ENCODE measurements around the gene SBF2.

Gene SBF2

DNA sequence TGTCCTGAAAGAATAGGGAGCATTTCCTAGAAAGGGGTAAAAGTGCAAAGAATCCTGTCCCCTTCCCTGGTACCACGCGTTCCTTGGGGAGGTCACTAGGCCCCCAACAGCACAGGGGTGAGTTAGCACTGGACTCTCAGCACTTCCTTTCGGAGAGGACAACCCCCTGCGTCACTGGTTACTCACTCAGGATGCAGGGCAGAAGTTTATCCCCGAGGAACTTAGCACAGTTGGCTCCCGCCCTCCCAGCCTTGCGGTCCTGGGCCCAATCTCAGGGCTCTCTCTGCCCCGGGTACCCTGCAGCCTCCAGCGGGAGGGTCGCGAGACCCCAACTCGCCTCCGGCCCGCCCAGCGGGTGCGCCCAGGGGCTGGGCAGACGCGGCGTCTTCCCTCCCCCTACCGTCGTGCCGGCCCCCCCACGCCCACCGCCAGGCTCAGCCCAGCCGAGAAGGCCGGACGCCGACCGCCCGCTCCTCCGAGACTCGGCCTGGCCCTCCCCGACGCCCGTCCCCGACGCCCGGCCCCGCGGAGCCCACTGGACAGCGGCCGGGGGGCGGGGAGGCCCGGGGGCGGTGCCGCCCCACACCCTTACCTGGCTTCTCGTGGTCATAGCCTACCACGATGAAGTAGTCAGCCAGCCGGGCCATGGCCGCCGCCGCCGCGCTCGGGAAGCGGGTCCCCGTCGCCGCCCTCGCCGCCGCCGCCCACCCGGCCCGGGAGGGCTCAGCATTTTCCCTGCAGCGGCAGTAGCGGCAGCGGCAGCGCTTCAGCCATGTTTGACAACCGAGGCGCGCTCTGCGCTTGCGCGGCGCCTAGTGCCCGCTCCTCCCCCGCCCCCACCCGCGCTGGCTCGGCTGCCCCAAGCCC, at the start of gene SBF2:
Gene SBF2, minus strand, starts transcription at position 797 of the 867 bp plus-strand sequence. Its CDS starts 150 bp downstream, at position 647.
- peak; percentile 49 to 65 for DNase-seq (ENCODE audit: low read depth in 2 of 2)

- DNase-seq (ENCODE audit: low read depth in 2 of 2) = no peak
Observed at GRCh38 chr11:10338287-10338686, 44.3 kb upstream of the SBF2 start.

GRCh38 chr11:10333490-10333889, 39.5 kb upstream of the SBF2 start:
- no peak for DNase-seq (ENCODE audit: low read depth in 2 of 2)

DNA sequence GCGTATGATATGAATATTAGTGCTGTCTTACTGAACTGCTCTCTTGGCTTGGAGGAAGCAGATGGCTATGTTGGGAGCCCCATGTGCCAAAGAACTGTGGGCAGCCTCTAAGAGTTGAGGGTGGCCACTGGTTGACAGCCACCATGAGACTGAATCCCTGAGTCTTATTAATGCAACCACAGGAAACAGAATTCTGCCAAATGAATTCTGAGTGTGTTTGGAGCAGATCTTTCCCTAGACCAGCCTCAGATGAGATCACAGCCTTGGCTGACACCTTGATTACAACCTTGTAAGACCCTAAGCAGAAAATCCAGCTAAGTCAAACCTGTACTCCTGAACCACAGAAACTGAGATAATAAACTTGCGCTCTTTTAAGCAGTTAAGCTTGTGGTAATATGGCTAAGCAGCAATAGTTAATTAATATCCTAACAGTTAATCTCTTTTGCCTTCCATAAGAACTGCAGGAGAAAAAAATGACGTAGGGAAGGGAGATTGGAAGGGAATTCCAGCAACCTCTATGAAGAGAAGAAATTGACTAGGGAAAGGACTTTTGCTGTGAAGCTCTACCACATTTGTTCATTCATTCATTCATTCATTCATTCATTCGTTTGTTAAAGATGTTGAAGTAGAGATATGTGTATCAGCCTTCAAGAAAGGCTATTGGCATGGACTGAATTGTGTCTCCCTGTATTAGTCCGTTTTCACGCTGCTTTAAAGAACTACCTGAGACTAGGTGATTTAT, 37.7 kb upstream of the SBF2 start:
- no peak for DNase-seq (ENCODE audit: low read depth in 2 of 2)

GRCh38 chr11:10329935-10330334, 35.9 kb upstream of the SBF2 start:
- no peak for DNase-seq (ENCODE audit: low read depth in 2 of 2)

GRCh38 chr11:10329356-10329755, 35.3 kb upstream of the SBF2 start:
- no peak for DNase-seq (ENCODE audit: low read depth in 2 of 2)

DNA sequence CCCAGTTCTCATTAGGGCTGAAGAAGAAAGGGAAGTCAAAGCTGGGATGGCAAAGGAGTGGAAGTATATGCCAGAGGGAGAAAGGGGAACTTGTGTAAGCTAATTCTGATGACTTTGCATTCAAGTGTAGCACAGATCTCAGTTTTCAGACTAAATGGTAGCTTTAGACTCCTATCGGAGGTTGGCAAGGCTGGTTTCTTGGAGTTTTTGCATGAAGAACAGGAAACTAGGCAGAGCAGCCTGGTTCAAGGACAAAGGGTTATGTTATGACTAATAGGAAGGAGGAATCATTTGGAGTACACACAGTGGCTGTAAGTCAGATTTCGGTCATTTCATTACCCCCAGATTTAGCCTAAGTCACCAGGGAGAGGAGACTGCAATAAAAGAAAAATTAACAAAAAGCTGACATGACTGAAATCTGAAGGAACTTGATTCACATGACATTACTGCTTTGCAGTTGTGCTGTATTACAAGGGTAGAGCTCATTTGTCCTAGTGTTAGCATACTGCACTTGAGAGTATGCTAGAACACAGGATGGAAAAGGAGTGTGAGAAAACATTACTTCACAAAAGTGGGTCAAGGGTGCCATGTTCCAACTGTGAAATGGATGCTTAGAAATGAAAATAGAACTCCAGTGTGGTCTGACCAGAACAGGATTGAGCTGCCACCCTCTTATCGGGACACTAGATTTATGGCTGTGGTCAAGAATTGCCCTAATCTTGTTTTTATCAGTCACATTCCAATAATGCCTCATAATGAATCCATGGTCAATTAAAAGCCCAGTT, 34.5 kb upstream of the SBF2 start:
- no peak for DNase-seq (ENCODE audit: low read depth in 2 of 2)

GRCh38 chr11:10327254-10327653, 33.2 kb upstream of the SBF2 start:
- no peak for DNase-seq (ENCODE audit: low read depth in 2 of 2)

DNA sequence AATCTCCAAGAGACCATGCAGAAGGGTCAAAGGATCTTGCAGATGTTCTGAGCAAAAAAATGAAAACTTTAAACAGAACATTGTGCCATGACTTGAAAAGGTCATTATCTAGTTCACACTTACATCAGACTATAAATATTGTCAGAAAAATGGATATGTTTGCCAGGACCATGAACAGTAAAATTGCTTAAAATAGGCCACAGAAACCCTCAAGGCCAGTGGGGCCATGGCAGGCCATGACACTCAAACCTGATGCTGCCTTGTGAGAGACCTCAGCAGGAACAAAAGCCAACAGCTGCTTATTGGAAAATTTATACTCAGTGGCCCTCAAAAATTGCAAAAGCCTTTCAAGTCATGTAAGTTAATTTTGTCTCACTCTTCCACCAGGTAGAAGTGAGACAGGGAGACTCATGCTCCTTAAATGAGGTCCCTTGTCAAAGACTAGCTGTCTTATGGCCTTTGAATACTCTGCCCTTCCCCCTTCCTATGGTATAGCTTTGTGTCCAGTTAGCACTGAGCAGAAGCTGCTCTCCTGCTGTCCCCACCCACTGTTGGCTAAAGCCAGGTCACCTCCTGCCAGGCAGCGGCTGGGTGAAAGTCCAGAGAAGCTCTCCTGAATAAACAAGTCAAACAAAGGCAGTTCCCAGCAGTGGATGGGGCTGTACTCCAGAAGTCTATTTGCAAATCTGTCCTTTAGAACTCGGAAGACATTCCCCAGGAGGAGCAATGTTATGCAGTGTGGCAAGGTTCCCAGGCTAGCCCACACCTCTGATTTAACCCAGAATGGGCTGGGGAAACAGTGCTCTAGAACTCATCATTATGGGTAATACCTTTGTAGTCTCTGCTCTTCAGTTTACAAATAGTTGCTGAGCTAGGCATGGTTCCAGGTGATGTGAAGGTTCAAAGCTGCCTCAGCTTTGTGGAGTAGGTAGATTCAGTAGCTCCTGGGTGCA, 32.3 kb upstream of the SBF2 start:
- no peak for DNase-seq (ENCODE audit: low read depth in 2 of 2)

- DNase-seq (ENCODE audit: low read depth in 2 of 2) = no peak
Observed at GRCh38 chr11:10325277-10326011, 31.4 kb upstream of the SBF2 start.

GRCh38 chr11:10324474-10324873, 30.5 kb upstream of the SBF2 start:
- DNase-seq (ENCODE audit: low read depth in 2 of 2) = no peak

- DNase-seq (ENCODE audit: low read depth in 2 of 2) = no peak
Observed at GRCh38 chr11:10323793-10324170, 29.8 kb upstream of the SBF2 start.

DNA sequence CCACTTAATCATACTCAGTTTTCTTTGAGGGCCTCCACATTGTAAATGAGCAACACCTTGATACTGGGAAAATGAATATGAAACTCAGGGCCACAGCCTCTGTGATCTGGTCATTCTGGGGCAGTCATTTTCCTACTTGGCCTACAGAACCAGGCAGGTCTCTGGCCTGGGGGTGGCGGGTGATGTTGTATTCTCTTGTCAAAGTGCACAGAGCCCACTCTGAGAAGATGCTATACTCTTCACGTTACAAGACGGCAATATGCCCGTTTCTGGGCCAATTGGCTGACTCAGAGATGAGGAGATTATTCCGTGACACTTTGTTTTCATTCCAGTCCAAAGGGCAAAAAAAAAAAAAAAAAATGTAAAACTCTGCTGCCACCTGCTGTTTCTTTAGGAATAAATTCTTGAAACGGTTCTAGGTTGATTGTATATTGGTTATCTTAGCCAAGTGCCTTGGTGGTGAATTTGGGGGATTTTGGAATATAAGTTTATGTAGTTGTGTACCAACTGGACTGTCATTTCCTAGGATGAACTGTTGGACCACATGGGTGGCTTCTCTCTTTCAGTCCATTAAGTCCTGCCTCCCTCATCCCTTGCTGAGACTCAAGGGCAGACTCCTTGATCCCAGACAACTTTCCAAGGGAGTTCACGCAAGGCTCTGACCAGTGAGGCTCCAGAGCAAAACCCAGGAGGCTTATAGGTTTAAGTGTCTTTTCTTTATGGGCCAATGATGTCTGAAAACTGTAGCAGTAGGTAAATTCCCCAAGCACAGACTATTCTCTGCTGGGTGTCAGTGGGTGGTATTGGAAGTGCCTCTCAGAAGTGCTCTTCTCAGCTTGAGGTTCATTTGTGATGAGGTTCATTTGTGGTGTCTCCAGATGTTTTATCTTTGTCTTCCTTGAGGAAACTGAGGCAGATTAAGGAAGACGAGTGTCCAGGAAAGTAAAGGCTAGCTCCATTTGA, 29.1 kb upstream of the SBF2 start:
- peak in 1 of 2 experiments; percentile 19 for DNase-seq (ENCODE audit: low read depth in 2 of 2)

- no peak for DNase-seq (ENCODE audit: low read depth in 2 of 2)
Observed at GRCh38 chr11:10322401-10322800, 28.4 kb upstream of the SBF2 start.

GRCh38 chr11:10320736-10321465, 26.9 kb upstream of the SBF2 start:
- no peak for DNase-seq (ENCODE audit: low read depth in 2 of 2)

GRCh38 chr11:10319702-10320558, 25.9 kb upstream of the SBF2 start:
- no peak for DNase-seq (ENCODE audit: low read depth in 2 of 2)

DNA sequence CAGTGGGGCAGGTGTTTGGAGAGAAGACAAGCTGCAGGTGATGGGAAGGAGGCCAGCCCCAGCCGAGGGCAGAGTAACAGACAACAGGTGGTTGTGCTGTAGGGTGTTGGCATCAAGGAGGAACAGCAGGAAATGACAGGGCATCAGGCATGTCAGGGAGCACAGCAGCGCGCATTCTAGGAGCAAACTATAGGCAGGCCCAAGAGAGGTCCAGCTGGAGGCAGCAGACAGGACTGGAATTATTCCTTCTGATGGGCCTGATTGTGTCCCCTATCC, 24.4 kb upstream of the SBF2 start:
- no peak for DNase-seq (ENCODE audit: low read depth in 2 of 2)

Data from stimulated activated CD4-positive, alpha-beta T cell treated with anti-CD3 and anti-CD28 coated beads, Interleukin-12 subunit alpha, Interleukin-12 subunit beta, amount 100 ng/mL, for 24 hours (primary cell).